LNCAP (cell line): Measurements from ENCODE around the gene CCDC27.

Experiments
- CTCF ChIP-seq: fragments of 450-650 bp; IDR thresholded peaks from 2 replicates; pipeline ENCODE4 v1.5.1; 2017; ENCODE audit warnings: mild to moderate bottlenecking

CCDC27 gene

DNA sequence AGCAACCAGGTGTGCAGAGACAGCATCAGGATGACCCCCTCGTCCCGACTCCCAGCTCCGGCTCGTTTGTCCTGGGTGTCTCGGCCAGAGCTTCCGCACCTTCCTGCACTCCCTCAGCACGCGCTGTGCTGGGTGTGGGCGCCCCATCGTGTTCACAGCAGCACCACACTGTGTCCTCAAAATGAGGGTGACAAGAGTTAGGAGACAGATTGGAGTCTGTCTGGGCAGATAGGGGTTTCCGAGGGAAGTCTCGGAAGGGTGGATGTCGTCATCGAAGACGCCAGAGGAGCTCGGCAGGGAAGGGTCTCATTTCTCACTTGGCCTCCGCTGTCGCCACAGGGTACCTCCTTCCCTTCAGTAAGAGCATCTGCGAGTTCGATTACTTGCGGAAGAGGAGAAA lies 4.1 kb downstream of the CCDC27 start:
- TF ChIP-seq CTCF: no peak

GRCh38 chr1:3759164-3759563 lies 6.9 kb downstream of the CCDC27 start:
- TF ChIP-seq CTCF: no peak

GRCh38 chr1:3759796-3760195 lies 7.5 kb downstream of the CCDC27 start:
- TF ChIP-seq CTCF: no peak

DNA sequence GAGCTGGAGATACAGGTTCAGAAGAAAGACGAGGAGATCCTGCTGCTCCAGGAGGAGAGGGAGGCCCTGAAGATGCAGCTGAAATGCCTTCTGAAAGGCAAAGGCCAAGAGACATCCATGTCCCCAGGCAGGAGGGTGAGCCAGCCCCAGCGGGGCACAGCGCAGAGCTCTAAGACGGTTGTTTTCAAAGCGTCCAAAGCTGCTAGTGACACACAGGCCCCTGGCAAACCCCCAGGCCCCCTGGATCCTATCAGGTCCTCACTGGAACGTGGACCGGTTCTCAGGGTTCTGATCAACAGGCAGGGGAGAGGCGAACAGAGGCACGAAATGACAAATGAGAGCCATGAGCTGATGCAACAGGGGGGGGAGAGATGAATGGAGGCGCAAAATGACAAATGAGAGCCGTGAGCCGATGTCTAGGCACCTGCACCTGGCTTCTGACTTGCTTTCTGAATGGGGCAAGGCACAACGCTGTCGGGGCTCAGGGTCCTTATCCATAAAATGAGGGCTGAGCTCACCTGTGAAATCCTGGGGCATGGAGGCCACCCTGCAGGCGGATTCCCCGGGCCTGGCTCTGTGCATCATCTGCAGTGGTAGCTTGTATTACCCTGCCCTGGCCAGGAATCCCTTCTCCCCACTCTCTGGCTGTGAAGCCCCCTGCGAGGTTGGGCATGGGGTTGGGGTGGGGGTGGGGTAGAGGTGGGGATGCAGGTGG lies 9.2 kb downstream of the CCDC27 start:
- TF ChIP-seq CTCF: no peak

DNA sequence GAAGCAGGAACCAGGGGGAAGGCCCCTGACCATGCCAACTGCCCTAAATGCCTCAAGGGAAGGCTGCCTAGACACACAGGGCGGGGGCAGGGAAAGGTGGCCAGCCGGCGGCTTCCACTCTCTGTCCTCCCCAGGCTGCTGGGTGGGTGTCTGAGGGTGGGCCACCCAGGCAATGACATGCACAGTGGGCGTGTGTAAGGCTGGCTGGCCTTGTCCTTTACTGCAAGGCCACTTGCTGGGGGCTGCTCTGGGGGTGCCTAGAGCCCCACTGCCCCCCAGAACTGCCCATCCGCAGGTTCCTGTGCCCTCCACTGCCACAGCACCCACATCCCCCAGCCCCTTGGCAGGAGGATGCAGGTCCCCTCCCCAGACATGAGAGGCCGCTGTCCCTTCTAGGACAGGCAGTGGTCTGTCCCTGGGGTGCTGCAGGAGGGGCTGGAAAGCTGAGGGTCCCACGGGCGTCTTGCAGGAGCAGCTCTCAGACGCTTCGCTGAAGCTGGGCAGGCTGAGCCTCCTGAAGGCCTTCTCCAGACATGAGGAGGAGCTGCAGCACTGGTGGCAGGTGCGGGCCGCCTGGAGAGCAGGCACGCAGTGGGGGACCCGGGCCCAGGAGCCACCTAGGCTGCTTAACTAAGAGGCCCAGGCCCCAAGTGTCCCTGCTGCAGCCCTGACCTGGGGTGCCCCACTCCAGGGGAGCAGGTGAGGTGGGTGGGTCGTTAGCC lies 10.1 kb downstream of the CCDC27 start:
- TF ChIP-seq CTCF: no peak

DNA sequence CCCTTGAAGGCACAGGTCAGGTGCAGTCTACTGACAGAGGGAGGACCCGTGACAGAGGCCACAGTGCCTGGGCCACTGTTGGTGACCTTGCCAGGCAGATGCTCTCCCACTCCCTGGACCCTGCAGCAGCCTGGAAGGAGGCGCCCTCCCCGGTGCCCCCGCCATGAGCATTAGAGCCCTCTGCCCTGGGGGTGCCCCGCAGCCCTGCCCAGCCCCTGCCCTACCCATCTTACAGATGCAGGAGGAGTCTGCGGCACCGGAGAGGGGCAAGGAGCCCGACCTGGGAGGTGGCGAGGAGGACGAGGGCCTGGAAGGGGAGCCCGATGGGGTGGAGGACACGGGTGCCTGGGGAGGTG lies 10.6 kb downstream of the CCDC27 start:
- no peak for TF ChIP-seq CTCF

DNA sequence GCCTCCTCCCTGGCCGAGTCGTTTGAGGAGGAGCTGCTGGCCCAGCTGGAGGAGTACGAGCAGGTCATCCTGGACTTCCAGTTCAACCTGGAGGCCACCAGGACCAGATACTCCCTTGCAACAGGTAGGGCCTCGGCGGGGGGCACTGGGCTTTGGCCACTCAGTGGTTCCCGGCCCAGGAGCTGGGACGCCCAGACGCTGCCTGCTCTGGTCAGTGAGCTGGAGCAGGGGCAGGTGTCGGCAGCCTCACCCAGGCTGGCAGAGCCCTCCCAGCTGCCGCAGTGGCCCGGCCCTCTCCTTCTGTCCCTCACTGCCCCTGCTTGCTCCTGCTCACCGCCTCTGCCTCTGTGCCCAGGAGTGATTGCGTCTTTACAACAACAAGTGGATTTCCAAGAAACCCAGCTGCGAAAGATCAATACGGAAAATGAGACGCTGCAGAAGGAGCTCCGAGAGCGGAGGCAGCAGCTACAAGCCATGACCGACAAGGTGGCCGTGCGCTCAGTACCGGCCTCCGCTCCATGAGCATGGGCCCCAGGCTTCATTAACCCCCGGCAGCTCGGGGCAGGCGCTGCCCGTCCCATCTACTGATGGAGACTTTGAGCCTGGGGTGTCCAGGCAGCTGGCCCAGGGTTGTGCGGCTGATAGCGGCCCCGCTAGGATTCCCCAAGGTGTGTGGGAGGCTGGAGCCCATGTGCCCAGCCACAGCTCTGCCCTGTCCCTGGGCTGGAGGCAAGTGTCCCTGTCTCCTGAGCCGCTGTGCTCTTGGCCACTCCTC lies 11.3 kb downstream of the CCDC27 start:
- TF ChIP-seq CTCF: no peak
